Neural cell (in vitro differentiated cells): Measurements from ENCODE around the gene CLASP1. TPM values are rescaled to one million over a fixed set of nuclear protein-coding genes. Genes with fewer than 3 reads are reported as not detected.

Experiments used
- H2AFZ ChIP-seq: fragments of 200-600, 300-800 bp; sonication (generic), shearing (Covaris generic); 2 replicates; pipeline ENCODE4 v1.6.0; 2014; ENCODE audit warnings: low read depth, mild to moderate bottlenecking, antibody characterized with exemption, low read length, moderate library complexity
- H3F3A ChIP-seq: fragments of 200-600 bp; shearing (Covaris generic); 2 replicates; pipeline ENCODE4 v1.6.1; 2016; ENCODE audit warnings: mild to moderate bottlenecking, moderate library complexity, mixed read lengths, antibody characterized with exemption, low read length; ENCODE audit not compliant: insufficient read depth, poor library complexity, severe bottlenecking
- H3K27ac ChIP-seq: fragments of 200-600, 300-800 bp; sonication (generic), shearing (Covaris generic); 2 replicates; pipeline ENCODE4 v1.5.1; 2014; ENCODE audit warnings: mild to moderate bottlenecking, low read length, moderate library complexity
- H3K27me3 ChIP-seq: fragments of 300-800, 200-600 bp; sonication (generic), shearing (Covaris generic); 2 replicates; pipeline ENCODE4 v1.6.0; 2014; ENCODE audit warnings: mild to moderate bottlenecking, low read depth, low read length, moderate library complexity; ENCODE audit not compliant: insufficient read depth
- H3K36me3 ChIP-seq: fragments of 300-800, 200-600 bp; sonication (generic), shearing (Covaris generic); 2 replicates; pipeline ENCODE4 v1.5.1; 2014; ENCODE audit warnings: mild to moderate bottlenecking, antibody characterized with exemption, low read length, moderate library complexity; ENCODE audit not compliant: insufficient read depth
- H3K4me2 ChIP-seq: fragments of 300-800, 200-600 bp; sonication (generic), shearing (Covaris generic); 2 replicates; pipeline ENCODE4 v1.6.0; 2014; ENCODE audit warnings: mild to moderate bottlenecking, low read length
- H3K4me3 ChIP-seq: fragments of 300-800, 200-600 bp; sonication (generic), shearing (Covaris generic); 2 replicates; pipeline ENCODE4 v1.5.1; 2014; ENCODE audit warnings: mild to moderate bottlenecking, low read length, moderate library complexity
- H3K79me2 ChIP-seq: fragments of 200-600 bp; shearing (Covaris generic); replicated peaks from 2 replicates; pipeline ENCODE4 v1.6.0; 2014; ENCODE audit warnings: mild to moderate bottlenecking, low read length, moderate library complexity; ENCODE audit not compliant: insufficient read depth
- H3K9ac ChIP-seq: fragments of 300-800, 200-600 bp; sonication (generic), shearing (Covaris generic); 2 replicates; pipeline ENCODE4 v1.6.1; 2016; ENCODE audit warnings: mild to moderate bottlenecking, low read length, mixed read lengths
- H3K9me2 ChIP-seq: fragments of 200-600 bp; shearing (Covaris generic); 2 replicates; pipeline ENCODE4 v1.6.1; 2016; ENCODE audit warnings: mild to moderate bottlenecking, low read length, mixed read lengths; ENCODE audit not compliant: insufficient read depth
- H3K9me3 ChIP-seq: fragments of 200-600, 300-800 bp; sonication (generic), shearing (Covaris generic); 2 replicates; pipeline ENCODE4 v1.6.1; 2016; ENCODE audit warnings: mild to moderate bottlenecking, mixed run types, low read length, moderate library complexity, mixed read lengths
- H4K20me1 ChIP-seq: fragments of 200-600 bp; shearing (Covaris generic); 2 replicates; pipeline ENCODE4 v1.6.1; 2016; ENCODE audit warnings: mild to moderate bottlenecking, mixed run types; ENCODE audit not compliant: insufficient read depth
- CTCF ChIP-seq: fragments of 450-650 bp; IDR thresholded peaks from 2 replicates; pipeline ENCODE4 v1.5.1; 2014; ENCODE audit warnings: antibody characterized with exemption, mild to moderate bottlenecking, moderate library complexity; ENCODE audit not compliant: poor library complexity, severe bottlenecking
- EP300 ChIP-seq: fragments of 450-650 bp; conservative IDR thresholded peaks from 2 replicates; pipeline ENCODE4 v1.6.1; 2014; ENCODE audit warnings: antibody characterized with exemption, mild to moderate bottlenecking, moderate library complexity; ENCODE audit not compliant: poor library complexity, severe bottlenecking
- EZH2 ChIP-seq: fragments of 200-600, 300-800 bp; shearing (Covaris generic), sonication (generic); IDR thresholded peaks from 2 replicates; pipeline ENCODE4 v1.6.1; 2014; ENCODE audit warnings: antibody characterized with exemption, low read length, borderline replicate concordance, mild to moderate bottlenecking; ENCODE audit not compliant: insufficient read depth, poor library complexity, severe bottlenecking
- MXI1 ChIP-seq: fragments of 450-650 bp; conservative IDR thresholded peaks from 2 replicates; pipeline ENCODE4 v1.6.1; 2014; ENCODE audit warnings: antibody characterized with exemption, mild to moderate bottlenecking; ENCODE audit not compliant: poor library complexity, severe bottlenecking
- POLR2AphosphoS5 ChIP-seq: IDR thresholded peaks from 2 replicates; pipeline ENCODE4 v1.6.1; 2012
- RAD21 ChIP-seq: fragments of 450-650 bp; conservative IDR thresholded peaks from 2 replicates; pipeline ENCODE4 v1.6.1; 2014; ENCODE audit warnings: antibody characterized with exemption, mild to moderate bottlenecking, moderate library complexity
- REST ChIP-seq: IDR thresholded peaks from 2 replicates; pipeline ENCODE4 v1.6.1; 2012; ENCODE audit warnings: borderline replicate concordance
- SMC3 ChIP-seq: fragments of 450-650 bp; conservative IDR thresholded peaks from 2 replicates; pipeline ENCODE4 v1.6.1; 2014; ENCODE audit warnings: antibody characterized with exemption, mild to moderate bottlenecking, moderate library complexity; ENCODE audit not compliant: poor library complexity
- TAF1 ChIP-seq: IDR thresholded peaks from 2 replicates; pipeline ENCODE4 v1.6.1; 2012; ENCODE audit warnings: low read depth
- polyA plus RNA-seq: library from polyadenylated mRNA; depleted of rRNA; stranded (reverse); fragments of >200 nt; gene quantifications from 2 replicates; pipeline ENCODE4 v1.2.3, GENCODE V29; 2014

CLASP1 gene
- polyA plus RNA-seq, 1 donor from 2014 or later: 41.3 TPM

- no peaks in the 10 kb centered on the region for H3K9me2 ChIP-seq
Observed at GRCh38 chr2:121567957-121568409, 81.3 kb downstream of the CLASP1 start.

GRCh38 chr2:121567452-121567851 lies 81.8 kb downstream of the CLASP1 start:
- H4K20me1 ChIP-seq: peaks cover 3% of the 10 kb centered on the region
- H3K27me3 ChIP-seq: no peaks in the 10 kb centered on the region
- no peaks in the 10 kb centered on the region for H3K9me3 ChIP-seq
- no peak for TF ChIP-seq SMC3
- TF ChIP-seq CTCF: no peak
- no peak for TF ChIP-seq TAF1
- TF ChIP-seq POLR2AphosphoS5: no peak
- no peaks in the 10 kb centered on the region for H3F3A ChIP-seq
- H3K27ac ChIP-seq: no peak overlapping the region
- no peak overlapping the region for H2AFZ ChIP-seq
- no peaks in the 10 kb centered on the region for H3K36me3 ChIP-seq
- no peak overlapping the region for H3K4me2 ChIP-seq
- H3K4me3 ChIP-seq: no peak overlapping the region
- no peaks in the 10 kb centered on the region for H3K9me2 ChIP-seq
- H3K9ac ChIP-seq: no peak overlapping the region
- H3K79me2 ChIP-seq: peaks cover 34% of the 10 kb centered on the region

More at GRCh38 chr2:121567957-121568409, 81.3 kb downstream of the CLASP1 start:
- TF ChIP-seq REST (no peak), POLR2AphosphoS5 (no peak), EZH2 (no peak), SMC3 (no peak), RAD21 (no peak), EP300 (no peak), TAF1 (no peak), MXI1 (no peak), CTCF (no peak)
- H2AFZ ChIP-seq: no peak overlapping the region
- H3F3A ChIP-seq: no peaks in the 10 kb centered on the region
- H3K9ac ChIP-seq: no peak overlapping the region
- no peak overlapping the region for H3K4me2 ChIP-seq
- no peaks in the 10 kb centered on the region for H3K36me3 ChIP-seq
- no peak overlapping the region for H3K27ac ChIP-seq
- H3K9me3 ChIP-seq: no peaks in the 10 kb centered on the region
- peaks cover 29% of the 10 kb centered on the region for H3K79me2 ChIP-seq
- no peak overlapping the region for H3K4me3 ChIP-seq
- H4K20me1 ChIP-seq: peaks cover 3% of the 10 kb centered on the region
- H3K27me3 ChIP-seq: no peaks in the 10 kb centered on the region
